ENCODE measurements around the gene CDH13. TPM values are rescaled to one million over a fixed set of nuclear protein-coding genes. Genes with fewer than 3 reads are reported as not detected.

CDH13 gene
- total and polyA plus RNA-seq, 2 experiments from 2014 or later, result 1.2 to 1.5 TPM

GRCh38 chr16:83116274-83116892, 489.6 kb downstream of the CDH13 start:
- Histone ChIP-seq H3K27me3 (peaks cover 7% of the 10 kb centered on the region), H4K20me1 (ENCODE audit: insufficient read depth, poor library complexity, severe bottlenecking) (no peaks in the 10 kb centered on the region), H3K9me3 (ENCODE audit: low read depth) (no peaks in the 10 kb centered on the region), H3K4me3 (no peak overlapping the region), H3K4me1 (ENCODE audit: insufficient read depth) (no peaks in the 10 kb centered on the region), H3K4me2 (no peak overlapping the region), H3K9me2 (replicated peaks; ENCODE audit: insufficient read depth) (no peaks in the 10 kb centered on the region), H3K79me2 (no peaks in the 10 kb centered on the region), H2AFZ (no peak overlapping the region), H3K27ac (no peak overlapping the region), H3K36me3 (replicated peaks; ENCODE audit: insufficient read depth, low read depth) (no peaks in the 10 kb centered on the region)
- TF ChIP-seq EZH2phosphoT487 (IDR thresholded peaks at IDR 0.05; ENCODE audit: low read depth, severe bottlenecking, unreplicated experiment) (no peak), EZH2 (IDR thresholded peaks at IDR 0.05; ENCODE audit: borderline replicate concordance) (no peak), CTCF (IDR thresholded peaks at IDR 0.05; ENCODE audit: poor library complexity) (no peak)
- 77% methylated on average over 7 of the region's 8 CpGs for WGBS (ENCODE audit: low lambda C conversion rate, missing lambda C conversion rate)
- no peak for DNase-seq (ENCODE audit: low spot score)

- Histone ChIP-seq H3K4me1 (ENCODE audit: insufficient read depth) (no peaks in the 10 kb centered on the region), H3K9me2 (replicated peaks; ENCODE audit: insufficient read depth) (no peaks in the 10 kb centered on the region), H3K79me2 (no peaks in the 10 kb centered on the region), H3K4me2 (no peak overlapping the region), H3K27me3 (peaks cover 7% of the 10 kb centered on the region), H2AFZ (no peak overlapping the region), H3K9me3 (ENCODE audit: low read depth) (no peaks in the 10 kb centered on the region), H3K4me3 (no peak overlapping the region), H3K27ac (no peak overlapping the region), H4K20me1 (ENCODE audit: insufficient read depth, poor library complexity, severe bottlenecking) (no peaks in the 10 kb centered on the region), H3K36me3 (replicated peaks; ENCODE audit: insufficient read depth, low read depth) (no peaks in the 10 kb centered on the region)
- WGBS (ENCODE audit: low lambda C conversion rate, missing lambda C conversion rate), result 89% methylated on average over 8 of the region's 8 CpGs
- no peak for DNase-seq (ENCODE audit: low spot score)
- no peak for TF ChIP-seq EZH2phosphoT487 (IDR thresholded peaks at IDR 0.05; ENCODE audit: low read depth, severe bottlenecking, unreplicated experiment)
- TF ChIP-seq EZH2 (IDR thresholded peaks at IDR 0.05; ENCODE audit: borderline replicate concordance), result no peak
- no peak for TF ChIP-seq CTCF (IDR thresholded peaks at IDR 0.05; ENCODE audit: poor library complexity)
Observed at GRCh38 chr16:83117810-83118209, 491.0 kb downstream of the CDH13 start.

- TF ChIP-seq EZH2 (IDR thresholded peaks at IDR 0.05; ENCODE audit: borderline replicate concordance) (no peak), EZH2phosphoT487 (IDR thresholded peaks at IDR 0.05; ENCODE audit: low read depth, severe bottlenecking, unreplicated experiment) (no peak), CTCF (IDR thresholded peaks at IDR 0.05; ENCODE audit: poor library complexity) (no peak)
- DNase-seq (ENCODE audit: low spot score), result no peak
- Histone ChIP-seq H3K27me3 (peaks cover 6% of the 10 kb centered on the region), H3K36me3 (replicated peaks; ENCODE audit: insufficient read depth, low read depth) (no peaks in the 10 kb centered on the region), H3K79me2 (no peaks in the 10 kb centered on the region), H3K4me1 (ENCODE audit: insufficient read depth) (no peaks in the 10 kb centered on the region), H3K9me3 (ENCODE audit: low read depth) (no peaks in the 10 kb centered on the region), H3K9me2 (replicated peaks; ENCODE audit: insufficient read depth) (no peaks in the 10 kb centered on the region), H2AFZ (no peak overlapping the region), H3K27ac (no peak overlapping the region), H3K4me3 (no peak overlapping the region), H4K20me1 (ENCODE audit: insufficient read depth, poor library complexity, severe bottlenecking) (no peaks in the 10 kb centered on the region), H3K4me2 (no peak overlapping the region)
- WGBS (ENCODE audit: low lambda C conversion rate, missing lambda C conversion rate), result 47% methylated on average over 8 of the region's 8 CpGs
Observed at GRCh38 chr16:83118365-83118764, 491.6 kb downstream of the CDH13 start.

Data from hepatocyte (in vitro differentiated cells).